ENCODE results near the gene GBP2.
"Not testable (repeated sequence)": the region's sequence is repeated elsewhere in the genome, so short reads cannot be mapped to it uniquely, and the experiment has no call there.

The GBP2 gene

GRCh38 chr1:89087241-89087640 lies 38.7 kb downstream of the GBP2 start:
- in situ Hi-C loops (cut with HindIII; ENCODE audit: low pct_ligation_motif_present, low sequenced_read_pairs) = no loop called here
- TF ChIP-seq CTCF (IDR thresholded peaks at IDR 0.05; ENCODE audit: low read depth, low read length, missing control alignments) = no peak
- Histone ChIP-seq H3K27ac (no peak overlapping the region), H3K4me3 (ENCODE audit: low read depth, low read length) (no peak overlapping the region), H3K36me3 (replicated peaks) (no peaks in the 10 kb centered on the region), H3K27me3 (replicated peaks) (no peaks in the 10 kb centered on the region)
- no peak for DNase-seq

- Histone ChIP-seq H3K27me3 (replicated peaks) (no peaks in the 10 kb centered on the region), H3K4me3 (ENCODE audit: low read depth, low read length) (no peak overlapping the region), H3K27ac (no peak overlapping the region), H3K36me3 (replicated peaks) (no peaks in the 10 kb centered on the region)
- in situ Hi-C loops (cut with HindIII; ENCODE audit: low pct_ligation_motif_present, low sequenced_read_pairs) = no loop called here
- DNase-seq = peak; percentile 72
- peak; percentile 74 for TF ChIP-seq CTCF (IDR thresholded peaks at IDR 0.05; ENCODE audit: low read depth, low read length, missing control alignments)
These were observed 40.1 kb downstream of the GBP2 start for GRCh38 chr1:89085781-89086180.

GRCh38 chr1:89081005-89081404 lies 44.9 kb downstream of the GBP2 start:
- DNase-seq = no peak
- TF ChIP-seq CTCF (IDR thresholded peaks at IDR 0.05; ENCODE audit: low read depth, low read length, missing control alignments) = no peak
- Histone ChIP-seq H3K4me3 (ENCODE audit: low read depth, low read length) (no peak overlapping the region), H3K36me3 (replicated peaks) (no peaks in the 10 kb centered on the region), H3K27me3 (replicated peaks) (no peaks in the 10 kb centered on the region), H3K27ac (no peak overlapping the region)
- in situ Hi-C loops (cut with HindIII; ENCODE audit: low pct_ligation_motif_present, low sequenced_read_pairs) = no loop called here

- H3K27me3 ChIP-seq (replicated peaks); H3K36me3 ChIP-seq (replicated peaks); in situ Hi-C loops (cut with HindIII; ENCODE audit: low pct_ligation_motif_present, low sequenced_read_pairs); H3K27ac ChIP-seq; H3K4me3 ChIP-seq (ENCODE audit: low read depth, low read length); DNase-seq: not testable (repeated sequence)
These were observed 45.8 kb downstream of the GBP2 start for GRCh38 chr1:89080068-89080467.

- H3K27me3 ChIP-seq (replicated peaks); H3K27ac ChIP-seq; H3K36me3 ChIP-seq (replicated peaks); DNase-seq; in situ Hi-C loops (cut with HindIII; ENCODE audit: low pct_ligation_motif_present, low sequenced_read_pairs); H3K4me3 ChIP-seq (ENCODE audit: low read depth, low read length): not testable (repeated sequence)
These were observed 53.3 kb downstream of the GBP2 start for GRCh38 chr1:89072466-89073065.

GRCh38 chr1:89070509-89070908 lies 55.4 kb downstream of the GBP2 start:
- no peaks in the 10 kb centered on the region for H3K27me3 ChIP-seq (replicated peaks)
- TF ChIP-seq CTCF (IDR thresholded peaks at IDR 0.05; ENCODE audit: low read depth, low read length, missing control alignments) = no peak
- in situ Hi-C loops (cut with HindIII; ENCODE audit: low pct_ligation_motif_present, low sequenced_read_pairs) = no loop called here
- no peak overlapping the region for H3K27ac ChIP-seq
- no peak overlapping the region for H3K4me3 ChIP-seq (ENCODE audit: low read depth, low read length)
- no peaks in the 10 kb centered on the region for H3K36me3 ChIP-seq (replicated peaks)
- no peak for DNase-seq

GRCh38 chr1:89069951-89070350 lies 56.0 kb downstream of the GBP2 start:
- Histone ChIP-seq H3K4me3 (ENCODE audit: low read depth, low read length) (no peak overlapping the region), H3K27ac (no peak overlapping the region), H3K36me3 (replicated peaks) (no peaks in the 10 kb centered on the region), H3K27me3 (replicated peaks) (no peaks in the 10 kb centered on the region)
- in situ Hi-C loops (cut with HindIII; ENCODE audit: low pct_ligation_motif_present, low sequenced_read_pairs) = no loop called here
- TF ChIP-seq CTCF (IDR thresholded peaks at IDR 0.05; ENCODE audit: low read depth, low read length, missing control alignments) = no peak
- no peak for DNase-seq
